Caco-2 (cell line): ENCODE results near the gene GPX6. TPM values are rescaled to one million over a fixed set of nuclear protein-coding genes. Genes with fewer than 3 reads are reported as not detected.

Experiments
- BruUV-seq: library from RNA; stranded (reverse); fragments of 400-500 nt; replicated peaks from 2 replicates; lab custom pipeline; 2021; lab: Mats Ljungman, UMichigan
- CTCF ChIA-PET: fragments of 300-600 bp; sonication (Branson Sonifier 250); formaldehyde crosslinking; loops from one replicate; lab custom pipeline; 2022; ENCODE audit warnings: antibody characterized with exemption; lab: Charles Lee
- POLR2A ChIA-PET: fragments of 300-600 bp; sonication (Branson Sonifier 250); formaldehyde crosslinking; loops from one replicate; lab custom pipeline; 2022; ENCODE audit warnings: antibody characterized with exemption; lab: Charles Lee
- DNase-seq, 2 experiments: peaks; one replicate each; pipeline versions ENCODE4 v3.0.0 to v3.0.0-alpha.2; 2020 to 2022
- H3K27me3 ChIP-seq: replicated peaks from 2 replicates; pipeline ENCODE4 v1.6.0; 2011; ENCODE audit warnings: low read length; ENCODE audit not compliant: control insufficient read depth, insufficient read depth
- H3K36me3 ChIP-seq: 2 replicates; pipeline ENCODE4 v1.5.1; 2011; ENCODE audit warnings: low read length; ENCODE audit not compliant: control insufficient read depth, insufficient read depth
- H3K4me1 ChIP-seq: fragments of 250-450 bp; sonication (Bioruptor Pico); 2 replicates; pipeline ENCODE4 v1.5.1; 2020; ENCODE audit warnings: mild to moderate bottlenecking
- H3K4me3 ChIP-seq: 2 replicates; pipeline ENCODE4 v1.5.1; 2011; ENCODE audit warnings: low read depth, mild to moderate bottlenecking, control low read depth, low read length
- H3K9me3 ChIP-seq: fragments of 250-450 bp; sonication (Bioruptor Pico); 2 replicates; pipeline ENCODE4 v1.5.1; 2020; ENCODE audit warnings: mild to moderate bottlenecking, moderate library complexity
- H3K27ac Mint-ChIP-seq: one replicate; pipeline ENCODE4 v1.8.0; 2022; ENCODE audit warnings: mixed read lengths; ENCODE audit not compliant: unreplicated experiment
- H3K27me3 Mint-ChIP-seq: one replicate; pipeline ENCODE4 v1.8.0; 2022; ENCODE audit warnings: mixed read lengths; ENCODE audit not compliant: insufficient read depth, unreplicated experiment
- H3K36me3 Mint-ChIP-seq: one replicate; pipeline ENCODE4 v1.8.0; 2022; ENCODE audit warnings: mild to moderate bottlenecking, mixed read lengths; ENCODE audit not compliant: insufficient read depth, unreplicated experiment
- H3K4me1 Mint-ChIP-seq: one replicate; pipeline ENCODE4 v1.8.0; 2022; ENCODE audit warnings: low read depth, mixed read lengths; ENCODE audit not compliant: unreplicated experiment
- H3K4me3 Mint-ChIP-seq: one replicate; pipeline ENCODE4 v1.8.0; 2022; ENCODE audit warnings: mild to moderate bottlenecking, moderate library complexity, mixed read lengths; ENCODE audit not compliant: unreplicated experiment
- H3K9me3 Mint-ChIP-seq: one replicate; pipeline ENCODE4 v1.8.0; 2022; ENCODE audit warnings: mixed read lengths; ENCODE audit not compliant: unreplicated experiment
- intact Hi-C: fragments of 100-400 bp; cut with micrococcal nuclease; formaldehyde crosslinking; loops from one replicate; pipeline ENCODE4 v1.10.0; 2022; ENCODE audit not compliant: unreplicated experiment
- total RNA-seq: library from RNA; stranded (reverse); gene quantifications from 2 replicates; pipeline ENCODE4 v1.2.3, GENCODE V29; 2022
- TF ChIP-seq, protein P1 (sequence below), 2 experiments: fragments of 200-600 bp in 1 of 2; IDR thresholded peaks; 1 replicate in 1 of 2; 2 replicates in 1 of 2; pipeline versions ENCODE4 v1.5.1 to v1.8.0; 2011 to 2022; ENCODE audit warnings: antibody characterized with exemption in 1 of 2, control low read depth in 1 of 2, inconsistent platforms in 1 of 2, low read depth in 1 of 2, low read length in 1 of 2, mild to moderate bottlenecking in 1 of 2, moderate library complexity in 1 of 2; ENCODE audit not compliant: insufficient read depth in 1 of 2, severe bottlenecking in 1 of 2, unreplicated experiment in 1 of 2

The GPX6 gene
- total RNA-seq, 1 experiment from 2014 or later = not detected

DNA sequence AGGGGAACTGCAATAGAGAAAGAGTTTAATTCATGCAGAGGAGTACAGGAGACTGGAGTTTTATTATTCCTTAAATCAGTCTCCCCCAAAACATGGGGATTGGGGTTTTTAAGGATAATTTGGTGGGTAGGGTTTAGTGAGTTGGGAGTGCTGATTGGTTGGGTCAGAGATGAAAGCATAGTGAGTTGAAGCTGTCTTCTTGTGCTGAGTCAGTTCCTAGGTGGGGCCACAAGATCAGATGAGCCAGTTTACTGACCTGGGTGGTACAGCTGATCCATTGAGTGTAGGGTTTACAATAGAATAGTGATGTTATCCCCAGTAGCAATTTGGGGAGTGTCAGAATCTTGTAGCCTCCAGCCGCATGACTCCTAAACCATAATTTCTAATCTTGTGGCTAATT, 29.1 kb downstream of the GPX6 start:
- no peak overlapping the region for H3K4me3 Mint-ChIP-seq
- H3K9me3 Mint-ChIP-seq = no peaks in the 10 kb centered on the region
- POLR2A ChIA-PET = no interaction called here
- H3K27ac Mint-ChIP-seq = no peak overlapping the region
- BruUV-seq = no TSS peak
- Histone ChIP-seq H3K27me3 (no peaks in the 10 kb centered on the region), H3K4me1 (no peaks in the 10 kb centered on the region), H3K4me3 (no peak overlapping the region), H3K36me3 (no peaks in the 10 kb centered on the region), H3K9me3 (no peaks in the 10 kb centered on the region)
- no peaks in the 10 kb centered on the region for H3K36me3 Mint-ChIP-seq
- H3K27me3 Mint-ChIP-seq = peaks cover 3% of the 10 kb centered on the region
- no peaks in the 10 kb centered on the region for H3K4me1 Mint-ChIP-seq
- no peak for DNase-seq
- TF ChIP-seq, protein P1, sequence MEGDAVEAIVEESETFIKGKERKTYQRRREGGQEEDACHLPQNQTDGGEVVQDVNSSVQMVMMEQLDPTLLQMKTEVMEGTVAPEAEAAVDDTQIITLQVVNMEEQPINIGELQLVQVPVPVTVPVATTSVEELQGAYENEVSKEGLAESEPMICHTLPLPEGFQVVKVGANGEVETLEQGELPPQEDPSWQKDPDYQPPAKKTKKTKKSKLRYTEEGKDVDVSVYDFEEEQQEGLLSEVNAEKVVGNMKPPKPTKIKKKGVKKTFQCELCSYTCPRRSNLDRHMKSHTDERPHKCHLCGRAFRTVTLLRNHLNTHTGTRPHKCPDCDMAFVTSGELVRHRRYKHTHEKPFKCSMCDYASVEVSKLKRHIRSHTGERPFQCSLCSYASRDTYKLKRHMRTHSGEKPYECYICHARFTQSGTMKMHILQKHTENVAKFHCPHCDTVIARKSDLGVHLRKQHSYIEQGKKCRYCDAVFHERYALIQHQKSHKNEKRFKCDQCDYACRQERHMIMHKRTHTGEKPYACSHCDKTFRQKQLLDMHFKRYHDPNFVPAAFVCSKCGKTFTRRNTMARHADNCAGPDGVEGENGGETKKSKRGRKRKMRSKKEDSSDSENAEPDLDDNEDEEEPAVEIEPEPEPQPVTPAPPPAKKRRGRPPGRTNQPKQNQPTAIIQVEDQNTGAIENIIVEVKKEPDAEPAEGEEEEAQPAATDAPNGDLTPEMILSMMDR (IDR thresholded peaks at IDR 0.05; ENCODE audit: insufficient read depth in 1 of 2, low read depth in 1 of 2, low read length in 1 of 2, severe bottlenecking in 1 of 2, unreplicated experiment in 1 of 2) = no peak
- intact Hi-C loops = no loop called here
- CTCF ChIA-PET = no interaction called here

DNA sequence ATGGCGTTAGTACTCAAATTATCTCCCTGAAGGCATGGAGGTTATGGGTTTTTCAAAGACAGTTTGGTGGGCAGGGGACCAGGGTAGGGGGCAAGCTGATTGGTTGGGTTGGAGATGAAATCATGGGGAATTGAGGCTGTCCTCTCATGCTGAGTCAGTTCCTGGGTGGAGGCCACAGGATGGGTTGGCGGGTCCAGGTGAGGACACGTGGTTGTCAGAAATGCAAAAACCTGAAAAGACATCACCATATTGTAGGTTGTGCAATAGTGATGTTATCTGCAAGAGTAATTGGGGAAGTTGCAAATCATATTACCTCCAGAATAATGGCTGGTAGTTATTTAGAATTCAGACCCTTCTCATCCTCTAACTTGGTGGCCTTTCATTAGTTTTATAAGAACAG, 30.1 kb downstream of the GPX6 start:
- H3K27ac Mint-ChIP-seq = no peak overlapping the region
- no peak overlapping the region for H3K4me3 Mint-ChIP-seq
- no peak for DNase-seq
- TF ChIP-seq, protein P1 (IDR thresholded peaks at IDR 0.05; ENCODE audit: insufficient read depth in 1 of 2, low read depth in 1 of 2, low read length in 1 of 2, severe bottlenecking in 1 of 2, unreplicated experiment in 1 of 2) = no peak
- Histone ChIP-seq H3K36me3 (no peaks in the 10 kb centered on the region), H3K4me1 (no peaks in the 10 kb centered on the region), H3K27me3 (no peaks in the 10 kb centered on the region), H3K4me3 (no peak overlapping the region), H3K9me3 (no peaks in the 10 kb centered on the region)
- POLR2A ChIA-PET = no interaction called here
- intact Hi-C loops = no loop called here
- CTCF ChIA-PET = no interaction called here
- H3K9me3 Mint-ChIP-seq = no peaks in the 10 kb centered on the region
- BruUV-seq = no TSS peak
- H3K4me1 Mint-ChIP-seq = no peaks in the 10 kb centered on the region
- H3K27me3 Mint-ChIP-seq = peaks cover 3% of the 10 kb centered on the region
- H3K36me3 Mint-ChIP-seq = no peaks in the 10 kb centered on the region

DNA sequence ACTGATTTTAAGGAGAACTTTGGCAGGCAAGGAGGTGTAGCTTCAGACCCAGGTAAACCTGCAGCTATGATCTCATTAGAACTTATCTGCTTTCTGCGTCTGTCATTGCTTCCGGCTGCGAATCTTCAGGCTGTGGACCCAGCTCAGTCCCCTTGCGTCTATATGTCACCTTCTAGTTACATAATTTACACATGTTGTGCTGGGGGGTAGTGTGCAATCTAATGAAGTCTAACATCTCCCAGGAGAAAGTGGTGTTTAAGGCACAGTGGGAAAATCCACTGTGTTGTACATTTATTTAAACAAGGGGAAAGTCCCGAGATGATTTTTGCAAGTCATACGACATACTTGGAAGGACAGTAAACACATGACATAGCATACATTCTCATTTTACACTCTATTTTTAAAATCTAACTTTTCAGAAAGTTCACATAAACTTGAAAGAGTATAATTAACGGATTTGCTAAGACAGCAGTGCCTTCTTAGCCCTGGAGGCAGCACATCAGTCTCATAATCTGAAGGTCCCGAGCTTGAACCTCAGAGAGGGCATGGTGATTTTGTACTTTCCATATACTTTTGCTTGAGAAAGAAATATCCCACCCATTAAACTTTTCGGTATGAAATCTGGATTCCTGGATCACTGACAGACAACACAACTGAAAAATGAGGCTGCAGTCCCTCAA, 35.2 kb downstream of the GPX6 start:
- Mint-ChIP-seq H3K4me1 (no peaks in the 10 kb centered on the region), H3K27me3 (peaks cover 11% of the 10 kb centered on the region), H3K36me3 (no peaks in the 10 kb centered on the region), H3K27ac (no peak overlapping the region), H3K9me3 (no peaks in the 10 kb centered on the region), H3K4me3 (no peak overlapping the region)
- ChIA-PET POLR2A (interaction anchor here (0.5 kb wide), 1 partner anchor 76 kb away, joined by 5 read pairs; no protein-coding TSS in a partner anchor), CTCF (no interaction called here)
- H3K4me3 ChIP-seq = no peak overlapping the region
- H3K36me3 ChIP-seq = no peaks in the 10 kb centered on the region
- DNase-seq = no peak
- H3K27me3 ChIP-seq = no peaks in the 10 kb centered on the region; the same call in 1 of the 2 replicates
- H3K9me3 ChIP-seq = no peaks in the 10 kb centered on the region
- TF ChIP-seq, protein P1 (IDR thresholded peaks at IDR 0.05; ENCODE audit: insufficient read depth in 1 of 2, low read depth in 1 of 2, low read length in 1 of 2, severe bottlenecking in 1 of 2, unreplicated experiment in 1 of 2) = no peak
- BruUV-seq = no TSS peak
- intact Hi-C loops = no loop called here
- H3K4me1 ChIP-seq = no peaks in the 10 kb centered on the region
